ENCODE results near the gene MEN1. TPM values are rescaled to one million over a fixed set of nuclear protein-coding genes. Genes with fewer than 3 reads are reported as not detected.
"Not testable (repeated sequence)": the region's sequence is repeated elsewhere in the genome, so short reads cannot be mapped to it uniquely, and the experiment has no call there.

The MEN1 gene
- total and polyA plus RNA-seq, 12 donors = 15.3 to 50.6 (median 28.7) TPM

DNA sequence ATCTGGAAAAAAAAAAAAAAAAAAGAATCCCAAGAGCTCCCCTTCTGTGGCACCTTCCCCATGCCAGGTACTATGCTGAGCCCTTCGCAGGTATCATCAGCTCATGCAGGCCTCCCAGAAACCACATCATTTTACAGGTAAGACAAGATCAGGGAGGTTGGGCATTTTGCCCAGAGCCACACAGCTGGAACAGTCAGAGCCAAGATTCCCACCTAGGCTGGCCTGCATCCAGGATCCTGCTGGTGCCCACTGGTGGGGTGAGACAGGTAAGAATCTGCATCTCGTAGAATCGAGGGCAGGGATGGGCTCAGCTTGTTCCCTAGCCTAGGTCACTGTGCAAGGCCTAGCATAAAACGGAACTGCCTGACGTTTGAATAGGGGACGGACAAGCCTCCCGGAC lies 15.7 kb upstream of the MEN1 start:
- Histone ChIP-seq H3K9me3 (replicated peaks in 1 of 3) (no peaks in the 10 kb centered on the region), H3K36me3 (replicated peaks in 1 of 2) (no peaks in the 10 kb centered on the region), H3K27ac (no peak overlapping the region), H3K27me3 (no peaks in the 10 kb centered on the region), H3K4me3 (no peak overlapping the region), H3K4me1 (replicated peaks in 1 of 2) (no peaks in the 10 kb centered on the region)
- 87 to 100% (median 93%) methylated on average over 3 to 7 of the region's 7 CpGs for WGBS, 4 donors
- intact Hi-C loops (cut with DNase I) = no loop called here
- DNase-seq = no peak
- TF ChIP-seq POLR2A (IDR thresholded peaks at IDR 0.05) = no peak
- TF ChIP-seq, protein P1, sequence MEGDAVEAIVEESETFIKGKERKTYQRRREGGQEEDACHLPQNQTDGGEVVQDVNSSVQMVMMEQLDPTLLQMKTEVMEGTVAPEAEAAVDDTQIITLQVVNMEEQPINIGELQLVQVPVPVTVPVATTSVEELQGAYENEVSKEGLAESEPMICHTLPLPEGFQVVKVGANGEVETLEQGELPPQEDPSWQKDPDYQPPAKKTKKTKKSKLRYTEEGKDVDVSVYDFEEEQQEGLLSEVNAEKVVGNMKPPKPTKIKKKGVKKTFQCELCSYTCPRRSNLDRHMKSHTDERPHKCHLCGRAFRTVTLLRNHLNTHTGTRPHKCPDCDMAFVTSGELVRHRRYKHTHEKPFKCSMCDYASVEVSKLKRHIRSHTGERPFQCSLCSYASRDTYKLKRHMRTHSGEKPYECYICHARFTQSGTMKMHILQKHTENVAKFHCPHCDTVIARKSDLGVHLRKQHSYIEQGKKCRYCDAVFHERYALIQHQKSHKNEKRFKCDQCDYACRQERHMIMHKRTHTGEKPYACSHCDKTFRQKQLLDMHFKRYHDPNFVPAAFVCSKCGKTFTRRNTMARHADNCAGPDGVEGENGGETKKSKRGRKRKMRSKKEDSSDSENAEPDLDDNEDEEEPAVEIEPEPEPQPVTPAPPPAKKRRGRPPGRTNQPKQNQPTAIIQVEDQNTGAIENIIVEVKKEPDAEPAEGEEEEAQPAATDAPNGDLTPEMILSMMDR (IDR thresholded peaks at IDR 0.05) = no peak

DNA sequence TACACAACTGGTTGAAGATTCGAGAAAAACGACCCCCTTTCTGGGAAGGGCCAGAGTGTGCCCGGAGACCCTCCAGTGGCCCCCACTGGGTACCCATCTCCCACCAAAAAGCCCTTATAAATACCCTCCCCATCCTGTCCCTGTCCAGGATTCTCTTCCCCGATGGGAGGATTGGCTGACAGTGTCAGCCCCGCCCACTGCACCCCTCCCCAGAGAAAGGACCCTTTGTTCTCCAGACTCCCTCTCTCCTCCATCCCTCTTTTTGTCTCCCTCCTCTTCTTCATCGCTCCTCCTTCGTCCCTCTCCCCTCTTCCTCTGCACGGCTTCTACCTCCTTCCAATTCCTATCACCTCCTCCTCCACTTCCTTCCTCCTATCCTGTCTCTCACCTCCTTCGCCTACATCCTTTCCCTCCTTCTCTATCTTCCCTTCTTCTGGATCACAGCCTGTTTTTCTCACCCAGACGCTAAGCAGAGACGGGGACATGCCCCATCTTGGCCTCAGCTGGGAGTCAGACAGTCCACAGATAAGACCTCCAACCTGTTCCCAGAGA lies 13.3 kb upstream of the MEN1 start:
- 74 to 83% (median 76%) methylated on average over 11 of the region's 11 CpGs for WGBS, 4 donors
- intact Hi-C loops (cut with DNase I) = no loop called here
- no peak for TF ChIP-seq POLR2A (IDR thresholded peaks at IDR 0.05)
- TF ChIP-seq, protein P1 (IDR thresholded peaks at IDR 0.05) = no peak
- no peak for DNase-seq
- no peak overlapping the region for H3K4me3 ChIP-seq
- H3K4me1 ChIP-seq (replicated peaks in 1 of 2) = no peaks in the 10 kb centered on the region
- no peaks in the 10 kb centered on the region for H3K36me3 ChIP-seq (replicated peaks in 1 of 2)
- H3K9me3 ChIP-seq (replicated peaks in 1 of 3) = no peaks in the 10 kb centered on the region
- no peak overlapping the region for H3K27ac ChIP-seq
- H3K27me3 ChIP-seq = no peaks in the 10 kb centered on the region

DNA sequence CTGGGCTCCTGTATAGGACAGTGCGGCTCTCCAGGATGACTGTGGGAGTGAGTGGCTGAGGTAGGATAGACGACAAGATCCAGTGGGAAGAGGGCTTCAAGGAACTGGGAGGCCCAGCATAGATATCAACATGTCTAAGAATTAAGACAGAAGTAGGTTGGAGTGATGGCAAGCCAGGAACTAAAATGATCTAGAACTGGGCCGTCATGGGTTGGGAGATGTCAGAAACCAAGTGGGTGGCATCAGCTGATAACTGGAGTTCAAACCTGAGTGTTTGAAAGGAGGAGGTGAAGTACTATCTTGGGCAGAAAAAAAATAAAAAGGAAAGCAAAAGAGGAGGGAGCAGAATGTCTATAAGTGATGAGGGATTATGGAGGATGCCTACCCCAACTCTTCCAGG lies 7.1 kb upstream of the MEN1 start:
- DNase-seq = no peak
- 83 to 92% (median 84%) methylated on average over 3 of the region's 3 CpGs for WGBS, 4 donors
- Histone ChIP-seq H3K27ac (no peak overlapping the region), H3K4me3 (no peak overlapping the region), H3K36me3 (replicated peaks in 1 of 2) (no peaks in the 10 kb centered on the region), H3K9me3 (replicated peaks in 1 of 3) (no peaks in the 10 kb centered on the region), H3K4me1 (replicated peaks in 1 of 2) (peaks cover 0 to 7% of the 10 kb centered on the region in 2 donors), H3K27me3 (no peaks in the 10 kb centered on the region)
- TF ChIP-seq, protein P1 (IDR thresholded peaks at IDR 0.05) = no peak
- no peak for TF ChIP-seq POLR2A (IDR thresholded peaks at IDR 0.05)
- intact Hi-C loops (cut with DNase I) = no loop called here

GRCh38 chr11:64815433-64815832 lies 5.1 kb upstream of the MEN1 start:
- intact Hi-C loops (cut with DNase I); H3K4me3 ChIP-seq; H3K4me1 ChIP-seq (replicated peaks in 1 of 2); H3K27me3 ChIP-seq; H3K9me3 ChIP-seq (replicated peaks in 1 of 3); H3K27ac ChIP-seq; H3K36me3 ChIP-seq (replicated peaks in 1 of 2); DNase-seq: not testable (repeated sequence)
- WGBS, 4 donors = 84 to 93% (median 87%) methylated on average over 5 of the region's 5 CpGs

DNA sequence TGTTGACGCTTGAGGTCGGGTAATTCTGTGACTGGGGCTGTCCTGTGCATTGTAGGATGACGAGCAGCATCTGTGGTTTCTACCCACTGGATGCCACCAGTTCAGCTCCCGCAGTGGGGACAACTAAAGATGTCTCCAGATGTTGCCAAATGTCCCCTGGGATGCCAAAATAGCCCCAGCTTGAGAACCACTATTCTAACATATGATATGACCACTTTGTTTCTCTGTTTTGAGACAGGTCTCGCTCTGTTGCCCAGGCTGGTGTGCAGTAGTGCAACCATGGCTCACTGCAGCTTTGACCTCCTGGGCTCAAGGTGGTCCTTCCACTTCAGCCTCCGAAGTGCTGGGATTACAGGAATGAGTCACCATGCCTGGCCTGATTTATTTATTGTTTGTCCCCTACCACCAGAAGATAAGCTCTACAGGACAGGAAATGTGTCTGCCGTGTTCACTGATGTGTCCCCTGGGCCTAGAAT lies 4.4 kb upstream of the MEN1 start:
- Histone ChIP-seq H3K36me3 (replicated peaks in 1 of 2) (no peaks in the 10 kb centered on the region), H3K9me3 (replicated peaks in 1 of 3) (no peaks in the 10 kb centered on the region), H3K4me3 (no peak overlapping the region), H3K27ac (no peak overlapping the region), H3K4me1 (replicated peaks in 1 of 2) (peaks cover 2 to 10% of the 10 kb centered on the region in 2 donors), H3K27me3 (no peaks in the 10 kb centered on the region)
- TF ChIP-seq POLR2A (IDR thresholded peaks at IDR 0.05) = no peak
- TF ChIP-seq, protein P1 (IDR thresholded peaks at IDR 0.05) = no peak
- DNase-seq = no peak
- 53 to 70% (median 65%) methylated on average over 6 to 7 of the region's 7 CpGs for WGBS, 4 donors
- intact Hi-C loops (cut with DNase I) = no loop called here

All from adrenal gland (tissue), 12 donors.